HCT116 (cell line): ENCODE results near the gene GNLY. TPM values are rescaled to one million over a fixed set of nuclear protein-coding genes. Genes with fewer than 3 reads are reported as not detected.

Experiments used
- ATAC-seq: fragments of 200-7000 bp; cut with Tn5 transposase; 2 replicates; pipeline ENCODE4 v1.9.1; 2020; ENCODE audit warnings: mild to moderate bottlenecking, moderate library complexity
- BruUV-seq: library from RNA; stranded (reverse); fragments of 400-500 nt; replicated peaks from 2 replicates; lab custom pipeline; 2021; lab: Mats Ljungman, UMichigan
- CTCF ChIA-PET: fragments of 300-600 bp; sonication (Branson Sonifier 250); formaldehyde crosslinking; loops from one replicate; lab custom pipeline; 2021; ENCODE audit warnings: antibody characterized with exemption; lab: Charles Lee
- POLR2A ChIA-PET: fragments of 300-600, 350-600 bp; sonication (Branson Sonifier 250); formaldehyde crosslinking; loops from one replicate; lab custom pipeline; 2021; ENCODE audit warnings: antibody characterized with exemption; lab: Charles Lee
- RAD21 ChIA-PET, 2 experiments: fragments of 300-600 bp; sonication (Branson Sonifier 250); formaldehyde crosslinking; loops; one replicate each; lab custom pipeline; 2023; ENCODE audit warnings: low total read pairs in 2 of 2; ENCODE audit not compliant: uncharacterized antibody in 2 of 2, unreplicated experiment in 2 of 2, low non-redundant PET in 1 of 2; lab: Charles Lee
- DNase-seq: peaks from one replicate; pipeline ENCODE4 v3.0.0-alpha.2; 2010; ENCODE audit warnings: low read depth, low spot score
- H2AFZ ChIP-seq: fragments of 200-600 bp; shearing (Covaris generic), sonication (generic); 2 replicates; pipeline ENCODE4 v1.6.1; 2017; ENCODE audit warnings: low read depth, mixed run types, mixed read lengths, antibody characterized with exemption, low read length; ENCODE audit not compliant: poor library complexity, severe bottlenecking
- H3K27ac ChIP-seq: 2 replicates; pipeline ENCODE4 v1.5.1; 2012; ENCODE audit warnings: low read depth, low read length
- H3K27me3 ChIP-seq: fragments of 200-600 bp; sonication (generic); 2 replicates; pipeline ENCODE4 v1.6.1; 2016; ENCODE audit warnings: mixed run types, low read length, mixed read lengths; ENCODE audit not compliant: insufficient read depth
- H3K36me3 ChIP-seq, 2 experiments: fragments of 200-500 bp in 1 of 2; fragments of 200-600 bp in 1 of 2; sonication (Bioruptor generic) in 1 of 2; sonication (generic) in 1 of 2; 2 replicates each; pipeline versions ENCODE4 v1.5.1 to v1.6.1; 2014 to 2016; ENCODE audit warnings: low read length in 2 of 2, inconsistent platforms in 1 of 2, mixed read lengths in 1 of 2, mixed run types in 1 of 2; ENCODE audit not compliant: insufficient read depth in 2 of 2, control insufficient read depth in 1 of 2
- H3K4me1 ChIP-seq, 2 experiments: fragments of 200-600 bp in 1 of 2; sonication (generic) in 1 of 2; 2 replicates each; pipeline versions ENCODE4 v1.5.1 to v1.6.1; 2012 to 2017; ENCODE audit warnings: low read length in 2 of 2, inconsistent platforms in 1 of 2, mild to moderate bottlenecking in 1 of 2, mixed read lengths in 1 of 2, mixed run types in 1 of 2, moderate library complexity in 1 of 2; ENCODE audit not compliant: insufficient read depth in 2 of 2, control insufficient read depth in 1 of 2
- H3K4me2 ChIP-seq: fragments of 200-600 bp; sonication (generic); 2 replicates; pipeline ENCODE4 v1.6.1; 2017; ENCODE audit warnings: mixed run types, low read length, mixed read lengths
- H3K4me3 ChIP-seq, 2 experiments: fragments of 200-600 bp in 1 of 2; sonication (generic) in 1 of 2; replicated peaks in 1 of 2; 2 replicates each; pipeline ENCODE4 v1.5.1; 2011 to 2016; ENCODE audit warnings: low read length in 2 of 2, control low read depth in 1 of 2, low read depth in 1 of 2, mild to moderate bottlenecking in 1 of 2, mixed read lengths in 1 of 2, mixed run types in 1 of 2
- H3K79me2 ChIP-seq: fragments of 200-600 bp; sonication (generic); 2 replicates; pipeline ENCODE4 v1.6.1; 2017; ENCODE audit warnings: mild to moderate bottlenecking, mixed run types, low read length, moderate library complexity, mixed read lengths; ENCODE audit not compliant: insufficient read depth
- H3K9ac ChIP-seq: fragments of 200-600 bp; sonication (generic); 2 replicates; pipeline ENCODE4 v1.6.1; 2016; ENCODE audit warnings: low read length, mixed read lengths
- H3K9me2 ChIP-seq: fragments of 200-600 bp; sonication (generic), shearing (Covaris generic); 2 replicates; pipeline ENCODE4 v1.6.1; 2017; ENCODE audit warnings: mixed run types, mild to moderate bottlenecking, moderate library complexity; ENCODE audit not compliant: insufficient read depth
- H3K9me3 ChIP-seq, 2 experiments: fragments of 200-500 bp in 1 of 2; fragments of 200-600 bp in 1 of 2; sonication (Bioruptor generic) in 1 of 2; sonication (generic) in 1 of 2; 2 replicates each; pipeline ENCODE4 v1.6.1; 2014 to 2017; ENCODE audit warnings: low read length in 2 of 2, mixed read lengths in 2 of 2, inconsistent platforms in 1 of 2, low read depth in 1 of 2, mild to moderate bottlenecking in 1 of 2, mixed run types in 1 of 2, moderate library complexity in 1 of 2; ENCODE audit not compliant: control insufficient read depth in 1 of 2, insufficient read depth in 1 of 2
- H4K20me1 ChIP-seq: fragments of 200-600 bp; sonication (generic), shearing (Covaris generic); 2 replicates; pipeline ENCODE4 v1.6.1; 2017; ENCODE audit warnings: mixed run types, mild to moderate bottlenecking, moderate library complexity; ENCODE audit not compliant: insufficient read depth
- CBX3 ChIP-seq: IDR thresholded peaks from 2 replicates; pipeline ENCODE4 v1.6.1; 2012; ENCODE audit warnings: low read depth
- CEBPB ChIP-seq: IDR thresholded peaks from 2 replicates; pipeline ENCODE4 v1.6.1; 2012; ENCODE audit warnings: low read depth
- CTCF ChIP-seq, 3 experiments: fragments of 200-600 bp in 1 of 3; sonication (generic) in 1 of 3; IDR thresholded peaks in 2 of 3; conservative IDR thresholded peaks in 1 of 3; 2 replicates each; pipeline ENCODE4 v1.5.1; 2012 to 2017; ENCODE audit warnings: low read depth in 2 of 3, low read length in 2 of 3, antibody characterized with exemption in 1 of 3, borderline replicate concordance in 1 of 3, control low read depth in 1 of 3, mild to moderate bottlenecking in 1 of 3, mixed read lengths in 1 of 3, mixed run types in 1 of 3, moderate library complexity in 1 of 3; ENCODE audit not compliant: insufficient read depth in 1 of 3
- EGR1 ChIP-seq: IDR thresholded peaks from 2 replicates; pipeline ENCODE4 v1.6.1; 2012; ENCODE audit warnings: low read depth
- EZH2 ChIP-seq: fragments of 200-600 bp; sonication (generic); IDR thresholded peaks from 2 replicates; pipeline ENCODE4 v1.6.1; 2017; ENCODE audit warnings: antibody characterized with exemption, mixed run types
- EZH2phosphoT487 ChIP-seq: fragments of 200-600 bp; IDR thresholded peaks from 2 replicates; pipeline ENCODE4 v1.6.1; 2018; ENCODE audit warnings: antibody characterized with exemption, borderline replicate concordance
- FOSL1 ChIP-seq: IDR thresholded peaks from 2 replicates; pipeline ENCODE4 v1.6.1; 2012; ENCODE audit warnings: low read depth
- POLR2A ChIP-seq: IDR thresholded peaks from 2 replicates; pipeline ENCODE4 v1.7.0; 2011; ENCODE audit warnings: borderline replicate concordance; ENCODE audit not compliant: insufficient read depth, insufficient read length; ENCODE audit errors: extremely low read depth
- POLR2AphosphoS5 ChIP-seq: IDR thresholded peaks from 2 replicates; pipeline ENCODE4 v1.6.1; 2011; ENCODE audit warnings: mild to moderate bottlenecking, low read depth, low read length, moderate library complexity
- TCF7L2 ChIP-seq: IDR thresholded peaks from 2 replicates; pipeline ENCODE4 v1.7.0; 2011; ENCODE audit warnings: borderline replicate concordance, inconsistent platforms; ENCODE audit not compliant: insufficient read depth, insufficient read length; ENCODE audit errors: extremely low read depth
- YY1 ChIP-seq: IDR thresholded peaks from 2 replicates; pipeline ENCODE4 v1.6.1; 2011; ENCODE audit warnings: low read length, low read depth, moderate library complexity, mild to moderate bottlenecking; ENCODE audit not compliant: insufficient replicate concordance; ENCODE audit errors: extremely low read depth
- ZBTB33 ChIP-seq: IDR thresholded peaks from 2 replicates; pipeline ENCODE4 v1.6.1; 2011; ENCODE audit warnings: mild to moderate bottlenecking, low read length, moderate library complexity; ENCODE audit not compliant: insufficient replicate concordance; ENCODE audit errors: extremely low read depth
- intact Hi-C: fragments of 100-400 bp; cut with micrococcal nuclease; formaldehyde crosslinking; loops from 2 replicates; pipeline ENCODE4 v1.10.0; 2022
- total RNA-seq: library from RNA; stranded (reverse); gene quantifications from one replicate; pipeline ENCODE4 v1.2.1, GENCODE V29; 2021; ENCODE audit not compliant: unreplicated experiment
- TF ChIP-seq, protein P1 (sequence below): IDR thresholded peaks from 2 replicates; pipeline ENCODE4 v1.6.1; 2012; ENCODE audit warnings: low read depth

Gene GNLY
- total RNA-seq, 1 experiment from 2014 or later = 0.74 TPM

GRCh38 chr2:85747441-85747840, 53.3 kb downstream of the GNLY start:
- no peak overlapping the region for H3K4me2 ChIP-seq
- CTCF ChIA-PET = interaction anchor here (1.2 kb wide), 1 partner anchor 19 kb away, joined by 7 read pairs; no protein-coding TSS in a partner anchor
- DNase-seq = no peak
- H3K9me2 ChIP-seq = no peaks in the 10 kb centered on the region
- TF ChIP-seq, protein P1, sequence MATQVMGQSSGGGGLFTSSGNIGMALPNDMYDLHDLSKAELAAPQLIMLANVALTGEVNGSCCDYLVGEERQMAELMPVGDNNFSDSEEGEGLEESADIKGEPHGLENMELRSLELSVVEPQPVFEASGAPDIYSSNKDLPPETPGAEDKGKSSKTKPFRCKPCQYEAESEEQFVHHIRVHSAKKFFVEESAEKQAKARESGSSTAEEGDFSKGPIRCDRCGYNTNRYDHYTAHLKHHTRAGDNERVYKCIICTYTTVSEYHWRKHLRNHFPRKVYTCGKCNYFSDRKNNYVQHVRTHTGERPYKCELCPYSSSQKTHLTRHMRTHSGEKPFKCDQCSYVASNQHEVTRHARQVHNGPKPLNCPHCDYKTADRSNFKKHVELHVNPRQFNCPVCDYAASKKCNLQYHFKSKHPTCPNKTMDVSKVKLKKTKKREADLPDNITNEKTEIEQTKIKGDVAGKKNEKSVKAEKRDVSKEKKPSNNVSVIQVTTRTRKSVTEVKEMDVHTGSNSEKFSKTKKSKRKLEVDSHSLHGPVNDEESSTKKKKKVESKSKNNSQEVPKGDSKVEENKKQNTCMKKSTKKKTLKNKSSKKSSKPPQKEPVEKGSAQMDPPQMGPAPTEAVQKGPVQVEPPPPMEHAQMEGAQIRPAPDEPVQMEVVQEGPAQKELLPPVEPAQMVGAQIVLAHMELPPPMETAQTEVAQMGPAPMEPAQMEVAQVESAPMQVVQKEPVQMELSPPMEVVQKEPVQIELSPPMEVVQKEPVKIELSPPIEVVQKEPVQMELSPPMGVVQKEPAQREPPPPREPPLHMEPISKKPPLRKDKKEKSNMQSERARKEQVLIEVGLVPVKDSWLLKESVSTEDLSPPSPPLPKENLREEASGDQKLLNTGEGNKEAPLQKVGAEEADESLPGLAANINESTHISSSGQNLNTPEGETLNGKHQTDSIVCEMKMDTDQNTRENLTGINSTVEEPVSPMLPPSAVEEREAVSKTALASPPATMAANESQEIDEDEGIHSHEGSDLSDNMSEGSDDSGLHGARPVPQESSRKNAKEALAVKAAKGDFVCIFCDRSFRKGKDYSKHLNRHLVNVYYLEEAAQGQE = no peak
- TF ChIP-seq EZH2phosphoT487 (no peak), FOSL1 (no peak), POLR2AphosphoS5 (no peak), CTCF (IDR thresholded peaks at IDR 0.05 in 2 of 3, conservative IDR thresholded peaks at IDR 0.05 in 1 of 3; ENCODE audit: borderline replicate concordance in 1 of 3, insufficient read depth in 1 of 3, low read depth in 2 of 3, low read length in 2 of 3) (no peak), YY1 (no peak), CEBPB (no peak), EGR1 (no peak), TCF7L2 (no peak), CBX3 (no peak), POLR2A (no peak), ZBTB33 (no peak), EZH2 (no peak)
- TF ChIP-seq, all 23 proteins: peak for 0
- no peak for ATAC-seq
- no peak overlapping the region for H3K27ac ChIP-seq
- H3K9ac ChIP-seq = no peak overlapping the region
- intact Hi-C loops = no loop called here
- no peaks in the 10 kb centered on the region for H3K79me2 ChIP-seq
- peaks cover 19 to 28% of the 10 kb centered on the region in 2 experiments for H3K4me1 ChIP-seq
- H2AFZ ChIP-seq = no peak overlapping the region
- H3K4me3 ChIP-seq = no peak overlapping the region
- no peaks in the 10 kb centered on the region for H4K20me1 ChIP-seq
- no TSS peak for BruUV-seq
- POLR2A ChIA-PET = no interaction called here
- no peaks in the 10 kb centered on the region for H3K9me3 ChIP-seq
- H3K27me3 ChIP-seq = peaks cover 25% of the 10 kb centered on the region; the same call in 1 of the 2 replicates
- RAD21 ChIA-PET = no interaction called here
- no peaks in the 10 kb centered on the region for H3K36me3 ChIP-seq
